Vagina (tissue), 2 donors: ENCODE measurements around the gene CENPQ.

ENCODE experiments used
- CTCF ChIP-seq, 3 experiments: fragments of 450-650 bp in 2 of 3; fragments of 200-600 bp in 1 of 3; sonication (generic) in 1 of 3; IDR thresholded peaks; one replicate each; pipeline ENCODE4 v1.5.1; 2017 to 2019; ENCODE audit warnings: antibody characterized with exemption in 3 of 3, mild to moderate bottlenecking in 2 of 3, moderate library complexity in 2 of 3
- POLR2A ChIP-seq, 2 donors: fragments of 450-650 bp; IDR thresholded peaks; one replicate each; pipeline ENCODE4 v1.6.1; 2017; ENCODE audit warnings: antibody characterized with exemption in 2 of 2, mild to moderate bottlenecking in 2 of 2, moderate library complexity in 2 of 2
- POLR2AphosphoS5 ChIP-seq, 2 donors: sonication (generic); formaldehyde crosslinking; IDR thresholded peaks; one replicate each; pipeline ENCODE4 v1.9.0; 2017; ENCODE audit warnings: antibody characterized with exemption in 2 of 2, mild to moderate bottlenecking in 2 of 2, low read depth in 1 of 2; ENCODE audit not compliant: insufficient read depth in 1 of 2

- TF ChIP-seq CTCF (IDR thresholded peaks at IDR 0.05) (no peak), POLR2AphosphoS5 (IDR thresholded peaks at IDR 0.05; ENCODE audit: insufficient read depth in 1 of 2, low read depth in 1 of 2) (no peak), POLR2A (IDR thresholded peaks at IDR 0.05) (no peak)
These were observed 78.8 kb downstream of the CENPQ start for GRCh38 chr6:49541936-49542335.
